RWPE1 (cell line): ENCODE measurements around the gene CGN.

Source experiments
- CTCF ChIA-PET: fragments of 350-600 bp; sonication (Branson Sonifier 250); formaldehyde crosslinking; extraction: SDS; loops from one replicate; lab custom pipeline; 2021; lab: Yijun Ruan, JAX
- POLR2A ChIA-PET: fragments of 400-600 bp; formaldehyde crosslinking; extraction: SDS; loops from one replicate; lab custom pipeline; 2020; ENCODE audit warnings: antibody characterized with exemption; ENCODE audit not compliant: low non-redundant PET; lab: Yijun Ruan, JAX
- DNase-seq: peaks from one replicate; pipeline ENCODE4 v3.0.0; 2012; ENCODE audit warnings: low spot score
- H3K27ac ChIP-seq: fragments of 450-650 bp; 2 replicates; pipeline ENCODE4 v1.5.1; 2017
- CTCF ChIP-seq: fragments of 450-650 bp; conservative IDR thresholded peaks from 2 replicates; pipeline ENCODE4 v1.5.1; 2017; ENCODE audit warnings: low read depth, mild to moderate bottlenecking

The CGN gene

GRCh38 chr1:151546011-151546925 is 35.1 kb downstream of the CGN start:
- ChIA-PET POLR2A (interaction anchor here (0.6 kb wide), 1 partner anchor 90 kb away, joined by 3 read pairs; no protein-coding TSS in a partner anchor), CTCF (interaction anchor here (0.6 to 0.7 kb wide), 3 partner anchors 11 to 197 kb away, joined by 3 to 6 read pairs (median 3); no protein-coding TSS in a partner anchor)
- TF ChIP-seq CTCF = no peak
- peak overlapping the region; percentile 94; the same call in 1 of the 2 replicates for H3K27ac ChIP-seq
- DNase-seq = no peak

- ChIA-PET CTCF (interaction anchor here (0.6 kb wide), 2 partner anchors 12 to 125 kb away, joined by 3 to 6 read pairs; no protein-coding TSS in a partner anchor), POLR2A (interaction anchor here (0.6 kb wide), 2 partner anchors 91 to 133 kb away, joined by 3 read pairs; no protein-coding TSS in a partner anchor)
- H3K27ac ChIP-seq = peak overlapping the region; percentile 94
- peak; percentile 93 for DNase-seq
- TF ChIP-seq CTCF = no peak
Measured at GRCh38 chr1:151547119-151547899, 36.1 kb downstream of the CGN start.

- ChIA-PET POLR2A (no interaction called here), CTCF (no interaction called here)
- H3K27ac ChIP-seq = peak overlapping the region; percentile 94
- DNase-seq = no peak
- no peak for TF ChIP-seq CTCF
Measured at GRCh38 chr1:151547900-151548230, 36.7 kb downstream of the CGN start.

GRCh38 chr1:151549199-151549598 is 38.0 kb downstream of the CGN start:
- no peak for DNase-seq
- ChIA-PET CTCF (interaction anchor here (0.8 kb wide), 1 partner anchor 44 kb away, joined by 3 read pairs; no protein-coding TSS in a partner anchor), POLR2A (interaction anchor here (0.6 to 1.0 kb wide), 2 partner anchors 105 to 210 kb away, joined by 3 read pairs; no protein-coding TSS in a partner anchor)
- TF ChIP-seq CTCF = no peak
- peak overlapping the region; percentile 94 for H3K27ac ChIP-seq

GRCh38 chr1:151553659-151554058 is 42.5 kb downstream of the CGN start:
- no peak for TF ChIP-seq CTCF
- CTCF ChIA-PET = no interaction called here
- POLR2A ChIA-PET = no interaction called here
- H3K27ac ChIP-seq = no peak overlapping the region
- DNase-seq = no peak

GRCh38 chr1:151556052-151556451 is 44.9 kb downstream of the CGN start:
- peak overlapping the region; percentile 34 for H3K27ac ChIP-seq
- no peak for TF ChIP-seq CTCF
- ChIA-PET CTCF (no interaction called here), POLR2A (no interaction called here)
- no peak for DNase-seq
